ES-I3 (cell line): Measurements from ENCODE around the gene PLA2G2F.

ENCODE experiments used
- H3K36me3 ChIP-seq: 2 replicates; pipeline ENCODE4 v1.6.1; 2013; ENCODE audit warnings: mild to moderate bottlenecking, low read length, control low read depth, moderate library complexity; ENCODE audit not compliant: insufficient read depth
- H3K4me1 ChIP-seq: 2 replicates; pipeline ENCODE4 v1.6.1; 2013; ENCODE audit warnings: mild to moderate bottlenecking, control low read depth, low read length; ENCODE audit not compliant: insufficient read depth
- H3K9ac ChIP-seq: 2 replicates; pipeline ENCODE4 v1.6.1; 2013; ENCODE audit warnings: low read depth, mild to moderate bottlenecking, low read length, moderate library complexity
- H3K9me3 ChIP-seq: 2 replicates; pipeline ENCODE4 v1.6.1; 2013; ENCODE audit warnings: mild to moderate bottlenecking, low read length, moderate library complexity; ENCODE audit not compliant: control insufficient read depth, insufficient read depth

The PLA2G2F gene

GRCh38 chr1:20107796-20108195 lies 31.3 kb upstream of the PLA2G2F start:
- H3K9ac ChIP-seq: no peak overlapping the region
- no peaks in the 10 kb centered on the region for H3K36me3 ChIP-seq
- H3K9me3 ChIP-seq: no peaks in the 10 kb centered on the region; the same call in 1 of the 2 replicates
- H3K4me1 ChIP-seq: no peaks in the 10 kb centered on the region

DNA sequence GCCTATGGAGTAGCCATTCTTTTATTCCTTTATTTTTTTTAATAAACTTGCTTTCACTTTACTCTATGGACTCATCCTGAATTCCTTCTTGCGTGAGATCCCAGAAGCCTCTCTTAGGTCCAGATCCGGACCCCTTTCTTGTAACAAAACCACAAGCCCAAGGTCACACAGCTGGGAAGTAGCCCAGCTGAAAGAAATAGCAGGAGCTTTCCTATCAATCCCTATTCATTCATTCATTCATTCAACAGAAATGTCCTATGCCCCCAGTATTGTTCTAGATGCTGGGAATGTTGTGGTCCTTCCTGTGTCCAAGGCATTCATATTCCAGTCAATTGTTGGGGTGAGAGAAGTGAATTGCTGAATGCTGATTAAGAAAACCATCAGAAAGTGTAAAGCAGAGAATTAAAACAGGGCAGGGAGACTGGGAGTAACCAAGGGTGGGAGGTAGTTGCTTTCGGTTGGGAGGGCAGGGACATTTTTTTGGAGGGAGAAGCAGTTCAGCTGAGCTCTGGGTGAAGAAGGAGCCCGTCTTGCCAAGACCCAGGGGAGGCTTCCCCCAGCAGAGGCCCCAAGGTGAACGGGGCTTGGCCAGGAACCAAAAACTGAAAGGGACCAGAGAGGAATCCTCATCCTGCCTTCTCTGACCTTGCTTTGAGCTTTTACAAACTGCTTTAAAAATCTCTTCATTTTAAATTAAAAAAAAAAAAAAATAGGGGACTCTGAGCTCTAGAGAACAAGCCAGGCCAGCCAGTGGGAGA lies 30.6 kb upstream of the PLA2G2F start:
- Histone ChIP-seq H3K4me1 (no peaks in the 10 kb centered on the region), H3K36me3 (no peaks in the 10 kb centered on the region), H3K9ac (no peak overlapping the region), H3K9me3 (no peaks in the 10 kb centered on the region; the same call in 1 of the 2 replicates)

GRCh38 chr1:20109223-20109856 lies 29.8 kb upstream of the PLA2G2F start:
- H3K9ac ChIP-seq: no peak overlapping the region
- no peaks in the 10 kb centered on the region; the same call in 1 of the 2 replicates for H3K9me3 ChIP-seq
- no peaks in the 10 kb centered on the region for H3K36me3 ChIP-seq
- peaks cover 3% of the 10 kb centered on the region; the same call in 1 of the 2 replicates for H3K4me1 ChIP-seq

- no peaks in the 10 kb centered on the region for H3K36me3 ChIP-seq
- H3K9me3 ChIP-seq: no peaks in the 10 kb centered on the region; the same call in 1 of the 2 replicates
- no peak overlapping the region for H3K9ac ChIP-seq
- H3K4me1 ChIP-seq: peaks cover 6% of the 10 kb centered on the region; the same call in 1 of the 2 replicates
These were observed 28.4 kb upstream of the PLA2G2F start for GRCh38 chr1:20110679-20111078.

GRCh38 chr1:20111452-20111851 lies 27.7 kb upstream of the PLA2G2F start:
- Histone ChIP-seq H3K4me1 (peaks cover 6% of the 10 kb centered on the region; the same call in 1 of the 2 replicates), H3K9me3 (no peaks in the 10 kb centered on the region)

GRCh38 chr1:20112279-20113000 lies 26.7 kb upstream of the PLA2G2F start:
- Histone ChIP-seq H3K36me3 (no peaks in the 10 kb centered on the region), H3K9me3 (no peaks in the 10 kb centered on the region), H3K4me1 (peaks cover 6% of the 10 kb centered on the region; the same call in 1 of the 2 replicates), H3K9ac (no peak overlapping the region)

More at GRCh38 chr1:20111452-20111851, 27.7 kb upstream of the PLA2G2F start:
- Histone ChIP-seq H3K36me3 (no peaks in the 10 kb centered on the region), H3K9ac (no peak overlapping the region)

GRCh38 chr1:20114021-20114648 lies 25.0 kb upstream of the PLA2G2F start:
- Histone ChIP-seq H3K36me3 (no peaks in the 10 kb centered on the region), H3K4me1 (peaks cover 6% of the 10 kb centered on the region; the same call in 1 of the 2 replicates), H3K9ac (no peak overlapping the region), H3K9me3 (no peaks in the 10 kb centered on the region)

- no peaks in the 10 kb centered on the region for H3K36me3 ChIP-seq
- no peak overlapping the region for H3K9ac ChIP-seq
- peaks cover 6% of the 10 kb centered on the region; the same call in 1 of the 2 replicates for H3K4me1 ChIP-seq
- H3K9me3 ChIP-seq: no peaks in the 10 kb centered on the region
These were observed 23.6 kb upstream of the PLA2G2F start for GRCh38 chr1:20115479-20115878.

- Histone ChIP-seq H3K36me3 (no peaks in the 10 kb centered on the region), H3K4me1 (peaks cover 6% of the 10 kb centered on the region; the same call in 1 of the 2 replicates), H3K9me3 (no peaks in the 10 kb centered on the region), H3K9ac (no peak overlapping the region)
These were observed 23.2 kb upstream of the PLA2G2F start for GRCh38 chr1:20115916-20116315.

- H3K9me3 ChIP-seq: no peaks in the 10 kb centered on the region
- no peak overlapping the region for H3K9ac ChIP-seq
- H3K36me3 ChIP-seq: no peaks in the 10 kb centered on the region
- H3K4me1 ChIP-seq: peaks cover 6% of the 10 kb centered on the region; the same call in 1 of the 2 replicates
These were observed 21.9 kb upstream of the PLA2G2F start for GRCh38 chr1:20117236-20117635.

GRCh38 chr1:20119347-20119746 lies 19.8 kb upstream of the PLA2G2F start, which contains the start of gene PLA2G2D:
TSS of gene PLA2G2D (minus strand) at chr1:20119536. CDS start at chr1:20119498, 38 bp downstream.
- Histone ChIP-seq H3K4me1 (peaks cover 3% of the 10 kb centered on the region; the same call in 1 of the 2 replicates), H3K9ac (no peak within 1 kb of the TSS), H3K36me3 (no peaks in the 10 kb centered on the region)

DNA sequence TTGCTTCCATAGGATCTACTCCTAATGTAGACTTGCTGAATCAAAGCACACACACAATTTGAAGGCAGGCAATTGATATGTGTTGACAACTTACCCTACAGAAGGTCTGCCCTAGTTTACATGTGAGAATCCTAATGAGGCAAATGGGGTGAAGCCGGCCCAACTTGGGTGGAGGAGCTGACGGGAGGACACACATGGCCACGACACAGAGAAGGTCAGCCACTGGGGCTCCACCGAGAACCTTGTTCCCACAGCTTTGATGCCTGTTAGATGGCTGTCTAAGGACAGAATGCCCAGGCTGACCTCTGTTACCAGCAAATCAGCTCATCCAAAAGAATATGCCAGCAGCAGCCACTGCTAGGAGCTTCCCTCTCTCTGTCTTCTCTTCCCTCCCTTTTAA lies 18.3 kb upstream of the PLA2G2F start:
- Histone ChIP-seq H3K9ac (no peak overlapping the region), H3K4me1 (no peaks in the 10 kb centered on the region), H3K9me3 (no peaks in the 10 kb centered on the region), H3K36me3 (no peaks in the 10 kb centered on the region)

More at GRCh38 chr1:20119347-20119746, 19.8 kb upstream of the PLA2G2F start, which contains the start of gene PLA2G2D:
- H3K9me3 ChIP-seq: no peaks in the 10 kb centered on the region

DNA sequence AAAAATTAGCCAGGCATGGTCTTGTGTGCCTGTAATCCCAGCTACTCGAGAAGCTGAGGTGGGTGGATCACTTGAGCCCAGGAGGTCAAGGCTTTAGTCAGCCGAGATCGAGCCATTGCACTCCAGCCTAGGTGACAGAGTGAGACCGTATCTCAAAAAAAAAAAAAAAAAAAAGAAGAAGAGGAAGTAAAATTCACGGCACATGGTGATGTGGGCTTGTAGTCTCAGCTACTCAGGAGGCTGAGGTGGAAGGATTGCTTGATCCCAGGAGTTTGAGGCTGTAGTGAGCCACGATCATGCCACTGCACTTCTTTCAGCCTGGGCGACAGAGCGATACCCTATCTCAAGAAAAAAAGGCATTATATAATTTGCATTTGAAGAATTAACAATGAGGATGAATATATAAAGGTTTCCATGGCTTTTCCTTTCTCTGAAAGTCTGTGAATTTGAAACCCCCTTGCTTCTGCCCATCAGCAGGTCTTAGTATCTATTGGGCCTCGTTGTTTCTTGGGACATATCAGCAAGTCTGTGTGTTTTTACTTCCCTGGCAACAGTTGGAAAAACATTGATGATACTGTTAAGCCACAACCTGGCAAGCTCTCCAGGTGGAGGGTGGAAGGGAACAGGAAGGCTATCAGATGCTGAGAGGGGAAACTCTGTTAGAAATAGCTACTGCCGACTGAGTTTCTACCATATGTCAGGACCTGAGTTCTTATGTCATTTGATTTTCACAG lies 15.2 kb upstream of the PLA2G2F start:
- no peaks in the 10 kb centered on the region for H3K9me3 ChIP-seq
- no peaks in the 10 kb centered on the region for H3K4me1 ChIP-seq
- no peak overlapping the region for H3K9ac ChIP-seq
- H3K36me3 ChIP-seq: no peaks in the 10 kb centered on the region
